HG03558 (cell line): ENCODE measurements around the gene EPHB2.

Experiments
- ATAC-seq: cut with Tn5 transposase; IDR thresholded peaks from one replicate; pipeline ENCODE4 v1.9.1; 2021; ENCODE audit warnings: moderate number of reproducible peaks; ENCODE audit not compliant: unreplicated experiment; ENCODE audit errors: extremely low read depth

The EPHB2 gene

GRCh38 chr1:22747735-22748073 lies 37.1 kb downstream of the EPHB2 start:
- ATAC-seq, result no peak

- ATAC-seq, result no peak
Observed at GRCh38 chr1:22749503-22749902, 38.9 kb downstream of the EPHB2 start.

GRCh38 chr1:22749919-22750684 lies 39.5 kb downstream of the EPHB2 start:
- ATAC-seq, result no peak

- ATAC-seq, result no peak
Observed at GRCh38 chr1:22750685-22751051, 40.0 kb downstream of the EPHB2 start.

- ATAC-seq, result no peak
Observed at GRCh38 chr1:22751124-22751531, 40.5 kb downstream of the EPHB2 start.

- ATAC-seq, result no peak
Observed at GRCh38 chr1:22752339-22752738, 41.7 kb downstream of the EPHB2 start.

- no peak for ATAC-seq
Observed at GRCh38 chr1:22753481-22753971, 42.9 kb downstream of the EPHB2 start.

GRCh38 chr1:22754106-22754768 lies 43.6 kb downstream of the EPHB2 start:
- no peak for ATAC-seq

- no peak for ATAC-seq
Observed at GRCh38 chr1:22754824-22755223, 44.2 kb downstream of the EPHB2 start.

- no peak for ATAC-seq
Observed at GRCh38 chr1:22755641-22756040, 45.0 kb downstream of the EPHB2 start.

- no peak for ATAC-seq
Observed at GRCh38 chr1:22756125-22756735, 45.6 kb downstream of the EPHB2 start.

GRCh38 chr1:22760455-22760854 lies 49.8 kb downstream of the EPHB2 start:
- ATAC-seq, result no peak

- no peak for ATAC-seq
Observed at GRCh38 chr1:22761101-22761500, 50.5 kb downstream of the EPHB2 start.

- ATAC-seq, result no peak
Observed at GRCh38 chr1:22761821-22762220, 51.2 kb downstream of the EPHB2 start.

GRCh38 chr1:22763487-22764200 lies 53.0 kb downstream of the EPHB2 start:
- no peak for ATAC-seq

GRCh38 chr1:22767852-22768251 lies 57.2 kb downstream of the EPHB2 start:
- no peak for ATAC-seq

- no peak for ATAC-seq
Observed at GRCh38 chr1:22769932-22770331, 59.3 kb downstream of the EPHB2 start.

- no peak for ATAC-seq
Observed at GRCh38 chr1:22772014-22772413, 61.4 kb downstream of the EPHB2 start.

GRCh38 chr1:22773981-22774832 lies 63.6 kb downstream of the EPHB2 start:
- no peak for ATAC-seq

GRCh38 chr1:22774833-22775182 lies 64.2 kb downstream of the EPHB2 start:
- ATAC-seq, result no peak
